Effector memory CD4-positive, alpha-beta T cell (primary cell): ENCODE data around the gene CDK5.

Experiments used
- DNase-seq, 3 donors: peaks; one replicate each; pipeline ENCODE4 v3.0.0-alpha.2; 2020
- H3K27ac ChIP-seq: 2 replicates; pipeline ENCODE4 v1.7.0; 2013; ENCODE audit warnings: mild to moderate bottlenecking, low read length, moderate library complexity; ENCODE audit not compliant: insufficient read depth, poor library complexity, severe bottlenecking
- H3K27me3 ChIP-seq: replicated peaks from 2 replicates; pipeline ENCODE4 v1.7.0; 2013; ENCODE audit warnings: mild to moderate bottlenecking, low read length; ENCODE audit not compliant: insufficient read depth, control insufficient read depth, poor library complexity, severe bottlenecking
- H3K36me3 ChIP-seq: 2 replicates; pipeline ENCODE4 v1.7.0; 2013; ENCODE audit warnings: mild to moderate bottlenecking, low read length, moderate library complexity; ENCODE audit not compliant: control insufficient read depth, insufficient read depth
- H3K4me1 ChIP-seq: 2 replicates; pipeline ENCODE4 v1.7.0; 2013; ENCODE audit warnings: low read length, mild to moderate bottlenecking; ENCODE audit not compliant: control insufficient read depth, insufficient read depth, poor library complexity, severe bottlenecking
- H3K4me3 ChIP-seq: 2 replicates; pipeline ENCODE4 v1.7.0; 2013; ENCODE audit warnings: low read length, low read depth, mild to moderate bottlenecking; ENCODE audit not compliant: insufficient read depth, poor library complexity, severe bottlenecking
- H3K9me3 ChIP-seq: 2 replicates; pipeline ENCODE4 v1.7.0; 2013; ENCODE audit warnings: mild to moderate bottlenecking, low read length, moderate library complexity; ENCODE audit not compliant: control insufficient read depth

Gene CDK5

DNA sequence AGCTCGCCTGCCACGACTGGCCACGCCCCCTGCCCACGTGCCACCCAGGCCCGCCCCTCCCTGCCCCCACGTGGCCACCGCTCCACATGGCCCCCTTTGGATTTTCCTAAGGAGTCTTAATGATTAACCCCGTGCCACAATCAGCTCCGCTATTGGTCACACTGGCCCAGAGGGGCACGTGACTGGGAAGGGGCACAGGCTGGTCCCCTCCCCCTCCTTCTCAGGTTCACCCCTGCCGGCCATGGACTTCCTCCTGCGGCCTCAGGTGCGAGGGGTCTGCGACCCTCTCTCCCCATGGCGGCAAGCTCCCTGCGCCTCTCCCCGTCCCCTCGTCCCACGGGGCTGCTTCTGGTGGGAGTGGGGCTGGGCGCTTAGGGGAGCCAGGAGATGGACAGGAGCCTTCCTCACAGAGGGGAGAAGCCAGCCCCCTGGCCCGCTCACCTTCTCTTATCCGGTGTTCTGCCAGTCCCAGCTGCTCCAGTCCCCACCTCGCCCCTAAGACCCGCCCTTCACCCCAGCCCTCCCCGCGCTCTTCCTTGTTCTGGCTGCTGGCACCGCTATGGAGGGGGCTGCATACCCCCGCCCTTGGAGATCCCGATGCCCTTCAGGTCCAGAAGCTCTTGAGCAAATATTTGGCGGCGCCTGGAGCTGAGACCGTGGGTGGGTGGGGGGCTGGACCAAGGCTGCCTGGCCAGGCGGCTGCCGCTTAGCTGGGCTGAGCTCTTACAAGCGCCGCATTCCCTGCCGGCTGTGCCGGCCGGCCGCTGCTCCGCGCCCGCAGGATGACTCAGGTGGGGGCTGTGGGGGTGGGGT is 4.9 kb upstream of the CDK5 start:
- Histone ChIP-seq H3K27ac (no peak overlapping the region), H3K4me3 (no peak overlapping the region), H3K9me3 (no peaks in the 10 kb centered on the region), H3K36me3 (peaks cover 28% of the 10 kb centered on the region), H3K27me3 (no peaks in the 10 kb centered on the region), H3K4me1 (peaks cover 22% of the 10 kb centered on the region)
- no peak for DNase-seq

- H3K4me3 ChIP-seq = no peak overlapping the region
- DNase-seq = no peak
Observed at GRCh38 chr7:151062111-151062398, 4.4 kb upstream of the CDK5 start.

GRCh38 chr7:151061213-151062110 is 3.8 kb upstream of the CDK5 start:
- no peak for DNase-seq
- peaks cover 29% of the 10 kb centered on the region for H3K4me1 ChIP-seq

More at GRCh38 chr7:151062111-151062398, 4.4 kb upstream of the CDK5 start:
- Histone ChIP-seq H3K9me3 (no peaks in the 10 kb centered on the region), H3K27me3 (no peaks in the 10 kb centered on the region), H3K4me1 (peaks cover 26% of the 10 kb centered on the region), H3K36me3 (peaks cover 23% of the 10 kb centered on the region), H3K27ac (no peak overlapping the region)

DNA sequence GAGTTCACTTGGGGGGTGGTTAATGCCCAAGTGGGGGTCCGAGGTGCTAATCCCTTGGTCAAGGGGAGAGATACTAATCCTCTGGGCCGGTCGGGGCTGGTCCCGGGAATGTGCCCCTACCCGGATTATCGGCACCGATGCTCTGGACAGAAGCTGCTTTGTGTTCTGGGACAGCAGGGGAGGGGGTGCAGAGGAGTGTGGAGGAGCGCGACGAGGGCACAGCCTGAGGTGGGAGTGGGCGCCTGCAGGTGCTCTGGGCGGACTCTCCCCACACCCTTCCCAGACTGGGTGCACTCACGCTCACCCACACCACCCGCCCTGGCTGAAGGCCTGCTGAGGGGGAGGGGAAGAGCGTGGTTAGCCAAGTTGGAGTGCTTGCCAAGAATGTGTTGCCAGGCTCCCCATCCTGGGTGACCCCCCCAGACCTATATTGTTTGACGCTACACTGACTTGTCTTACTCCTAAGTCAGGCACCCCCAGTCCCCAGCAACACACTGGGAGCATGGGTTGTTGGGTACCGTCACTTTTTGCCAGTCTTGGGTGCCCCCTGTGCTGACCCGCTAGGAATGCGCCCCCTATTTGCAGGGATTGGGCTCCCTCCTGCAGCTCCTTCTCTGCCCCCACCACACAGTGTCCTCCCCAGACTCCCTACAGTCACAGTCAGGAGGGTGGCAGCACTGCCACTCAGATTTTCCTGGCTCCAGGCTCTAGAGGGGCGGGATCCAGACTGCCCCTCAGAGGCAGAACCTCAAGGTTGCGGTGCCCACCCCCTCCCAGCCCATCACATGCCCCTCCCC is 2.9 kb upstream of the CDK5 start:
- peaks cover 29% of the 10 kb centered on the region for H3K4me1 ChIP-seq
- no peaks in the 10 kb centered on the region for H3K9me3 ChIP-seq
- DNase-seq = no peak

More at GRCh38 chr7:151061213-151062110, 3.8 kb upstream of the CDK5 start:
- Histone ChIP-seq H3K9me3 (no peaks in the 10 kb centered on the region), H3K36me3 (peaks cover 22% of the 10 kb centered on the region), H3K27me3 (no peaks in the 10 kb centered on the region), H3K27ac (no peak overlapping the region), H3K4me3 (no peak overlapping the region)

DNA sequence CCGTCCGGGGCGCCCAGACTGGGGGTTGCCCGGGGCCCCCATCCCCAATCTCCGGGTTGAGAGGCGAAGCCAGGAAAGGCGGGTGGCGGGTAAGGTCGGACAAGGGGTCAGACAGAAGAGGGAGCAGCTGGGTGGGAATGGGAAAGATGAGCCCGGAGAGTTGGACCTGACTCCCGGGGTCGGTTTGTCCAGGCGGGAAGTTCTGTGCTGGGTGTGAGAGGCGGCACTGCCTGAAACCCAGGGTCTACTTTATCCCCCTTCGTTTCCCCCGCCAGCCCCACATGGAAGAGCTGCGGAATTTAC is 2.4 kb upstream of the CDK5 start:
- Histone ChIP-seq H3K9me3 (no peaks in the 10 kb centered on the region), H3K4me3 (peak overlapping the region; percentile 66), H3K36me3 (peaks cover 16% of the 10 kb centered on the region), H3K27ac (peak overlapping the region; percentile 77), H3K4me1 (peaks cover 29% of the 10 kb centered on the region), H3K27me3 (no peaks in the 10 kb centered on the region)
- no peak for DNase-seq

More for the DNA sequence above, 2.9 kb upstream of the CDK5 start:
- no peaks in the 10 kb centered on the region for H3K27me3 ChIP-seq
- peak overlapping the region; percentile 19 for H3K27ac ChIP-seq
- peak overlapping the region; percentile 66 for H3K4me3 ChIP-seq
- peaks cover 19% of the 10 kb centered on the region for H3K36me3 ChIP-seq

GRCh38 chr7:151059367-151060112 is 1.8 kb upstream of the CDK5 start, which contains the start of gene SLC4A2:
Gene SLC4A2 (plus strand): TSS chr7:151059589. CDS start chr7:151061988, 2,399 bp downstream.
- H3K9me3 ChIP-seq = no peaks in the 10 kb centered on the region
- H3K36me3 ChIP-seq = peaks cover 10% of the 10 kb centered on the region
- peak; percentile 32 to 56 (median 53) for DNase-seq
- peak within 1 kb of the TSS; percentile 66 for H3K4me3 ChIP-seq
- H3K27me3 ChIP-seq = no peaks in the 10 kb centered on the region
- H3K4me1 ChIP-seq = peaks cover 29% of the 10 kb centered on the region
- peak within 1 kb of the TSS; percentile 77 for H3K27ac ChIP-seq

- DNase-seq = no peak
- Histone ChIP-seq H3K27me3 (no peaks in the 10 kb centered on the region), H3K27ac (peak overlapping the region; percentile 77), H3K4me3 (peak overlapping the region; percentile 66), H3K36me3 (peaks cover 5% of the 10 kb centered on the region), H3K9me3 (no peaks in the 10 kb centered on the region), H3K4me1 (peaks cover 29% of the 10 kb centered on the region)
Observed at GRCh38 chr7:151058781-151059366, 1.2 kb upstream of the CDK5 start.

GRCh38 chr7:151057989-151058780 is 488 bp upstream of the CDK5 start:
- peaks cover 3% of the 10 kb centered on the region for H3K36me3 ChIP-seq
- peaks cover 29% of the 10 kb centered on the region for H3K4me1 ChIP-seq
- peak overlapping the region; percentile 77 for H3K27ac ChIP-seq
- H3K27me3 ChIP-seq = no peaks in the 10 kb centered on the region
- no peaks in the 10 kb centered on the region for H3K9me3 ChIP-seq
- peak; percentile 92 to 97 (median 97) for DNase-seq
- H3K4me3 ChIP-seq = peak overlapping the region; percentile 66
